MCF 10A (cell line): Measurements from ENCODE around the gene SOBP. TPM values are rescaled to one million over a fixed set of nuclear protein-coding genes. Genes with fewer than 3 reads are reported as not detected.

Experiments
- BruUV-seq: library from RNA; stranded (reverse); fragments of 400-500 nt; replicated peaks from 2 replicates; lab custom pipeline; 2021; lab: Mats Ljungman, UMichigan
- CTCF ChIA-PET: fragments of 300-600 bp; sonication (Branson Sonifier 250); formaldehyde crosslinking; extraction: SDS; loops from one replicate; lab custom pipeline; 2021; ENCODE audit warnings: antibody characterized with exemption, inconsistent platforms; lab: Yijun Ruan, JAX
- POLR2A ChIA-PET: fragments of 300-600, 350-650 bp; sonication (Branson Sonifier 250); formaldehyde crosslinking; extraction: SDS; loops from one replicate; lab custom pipeline; 2020; ENCODE audit warnings: antibody characterized with exemption, inconsistent platforms; lab: Yijun Ruan, JAX
- DNase-seq: peaks from one replicate; pipeline ENCODE4 v3.0.0-alpha.2; 2018; ENCODE audit not compliant: unreplicated experiment
- H3K27ac Mint-ChIP-seq: one replicate; pipeline ENCODE4 v1.8.0; 2022; ENCODE audit warnings: mild to moderate bottlenecking, low read depth, mixed read lengths; ENCODE audit not compliant: unreplicated experiment
- H3K27me3 Mint-ChIP-seq: one replicate; pipeline ENCODE4 v1.8.0; 2022; ENCODE audit warnings: mixed read lengths; ENCODE audit not compliant: insufficient read depth, unreplicated experiment
- H3K36me3 Mint-ChIP-seq: one replicate; pipeline ENCODE4 v1.8.0; 2022; ENCODE audit warnings: mild to moderate bottlenecking, moderate library complexity, mixed read lengths; ENCODE audit not compliant: insufficient read depth, unreplicated experiment
- H3K4me1 Mint-ChIP-seq: one replicate; pipeline ENCODE4 v1.8.0; 2022; ENCODE audit warnings: mixed read lengths; ENCODE audit not compliant: insufficient read depth, unreplicated experiment
- H3K4me3 Mint-ChIP-seq: one replicate; pipeline ENCODE4 v1.8.0; 2022; ENCODE audit warnings: mild to moderate bottlenecking, moderate library complexity, mixed read lengths; ENCODE audit not compliant: unreplicated experiment
- H3K9me3 Mint-ChIP-seq: one replicate; pipeline ENCODE4 v1.8.0; 2022; ENCODE audit warnings: mixed read lengths; ENCODE audit not compliant: unreplicated experiment
- CTCF ChIP-seq: fragments of 200-600 bp; IDR thresholded peaks from one replicate; pipeline ENCODE4 v1.8.0; 2022; ENCODE audit warnings: antibody characterized with exemption, mild to moderate bottlenecking; ENCODE audit not compliant: unreplicated experiment
- intact Hi-C: fragments of 100-400 bp; cut with micrococcal nuclease; formaldehyde crosslinking; loops from 2 replicates; pipeline ENCODE4 v1.14.1; 2022
- total RNA-seq: library from RNA; stranded (reverse); gene quantifications from 2 replicates; pipeline ENCODE4 v1.2.3, GENCODE V29; 2022

The SOBP gene
- total RNA-seq, 1 experiment from 2014 or later, result 0.21 TPM

- no peaks in the 10 kb centered on the region for H3K27me3 Mint-ChIP-seq
- H3K27ac Mint-ChIP-seq, result no peak overlapping the region
- no peak overlapping the region for H3K4me3 Mint-ChIP-seq
- CTCF ChIA-PET, result interaction anchor here (0.7 to 3.0 kb wide), 2 partner anchors 162 to 335 kb away, joined by 3 to 8 read pairs; no protein-coding TSS in a partner anchor
- no peak for TF ChIP-seq CTCF
- H3K9me3 Mint-ChIP-seq, result no peaks in the 10 kb centered on the region
- no peak for DNase-seq
- H3K36me3 Mint-ChIP-seq, result no peaks in the 10 kb centered on the region
- H3K4me1 Mint-ChIP-seq, result no peaks in the 10 kb centered on the region
- intact Hi-C loops, result no loop called here
- no TSS peak for BruUV-seq
- POLR2A ChIA-PET, result interaction anchor here (1.0 kb wide), 1 partner anchor 11 kb away, joined by 3 read pairs; no protein-coding TSS in a partner anchor
Observed at GRCh38 chr6:107653861-107654394, 164.0 kb downstream of the SOBP start.

- DNase-seq, result no peak
- Mint-ChIP-seq H3K9me3 (no peaks in the 10 kb centered on the region), H3K36me3 (no peaks in the 10 kb centered on the region), H3K27me3 (no peaks in the 10 kb centered on the region), H3K27ac (no peak overlapping the region), H3K4me1 (peaks cover 5% of the 10 kb centered on the region), H3K4me3 (no peak overlapping the region)
- intact Hi-C loops, result no loop called here
- ChIA-PET CTCF (interaction anchor here (0.5 to 3.0 kb wide), 7 partner anchors 44 to 578 kb away, joined by 3 to 8 read pairs (median 4); no protein-coding TSS in a partner anchor), POLR2A (interaction anchor here (0.7 kb wide), 1 partner anchor 337 kb away, joined by 4 read pairs; no protein-coding TSS in a partner anchor)
- BruUV-seq, result no TSS peak
- TF ChIP-seq CTCF, result no peak
Observed at GRCh38 chr6:107654764-107655163, 164.8 kb downstream of the SOBP start.

- Mint-ChIP-seq H3K27ac (no peak overlapping the region), H3K4me1 (peaks cover 5% of the 10 kb centered on the region), H3K36me3 (no peaks in the 10 kb centered on the region), H3K9me3 (no peaks in the 10 kb centered on the region), H3K27me3 (no peaks in the 10 kb centered on the region), H3K4me3 (no peak overlapping the region)
- ChIA-PET POLR2A (interaction anchor here (0.7 kb wide), 1 partner anchor 337 kb away, joined by 4 read pairs; no protein-coding TSS in a partner anchor), CTCF (interaction anchor here (0.5 to 3.0 kb wide), 6 partner anchors 43 to 578 kb away, joined by 3 to 8 read pairs (median 4); no protein-coding TSS in a partner anchor)
- no TSS peak for BruUV-seq
- no peak for DNase-seq
- no peak for TF ChIP-seq CTCF
- intact Hi-C loops, result no loop called here
Observed at GRCh38 chr6:107655245-107655644, 165.3 kb downstream of the SOBP start.

GRCh38 chr6:107655864-107656263, 165.9 kb downstream of the SOBP start:
- intact Hi-C loops, result no loop called here
- peaks cover 2% of the 10 kb centered on the region for H3K27me3 Mint-ChIP-seq
- H3K36me3 Mint-ChIP-seq, result no peaks in the 10 kb centered on the region
- no peak overlapping the region for H3K27ac Mint-ChIP-seq
- CTCF ChIA-PET, result interaction anchor here (1.0 to 3.0 kb wide), 4 partner anchors 12 to 525 kb away, joined by 3 to 8 read pairs (median 4); no protein-coding TSS in a partner anchor
- no peaks in the 10 kb centered on the region for H3K9me3 Mint-ChIP-seq
- H3K4me1 Mint-ChIP-seq, result peaks cover 5% of the 10 kb centered on the region
- no peak overlapping the region for H3K4me3 Mint-ChIP-seq
- no peak for DNase-seq
- POLR2A ChIA-PET, result no interaction called here
- BruUV-seq, result no TSS peak
- no peak for TF ChIP-seq CTCF
